Tibial artery (tissue), 4 donors: ENCODE results near the gene DOCK1.
A peak's percentile ranks its signal among the peaks of the same experiment; 100 is the strongest.

Experiments used
- DNase-seq, 2 donors: peaks; one replicate each; pipeline ENCODE4 v3.0.0-alpha.2; 2019
- H3K27ac ChIP-seq, 2 donors: fragments of 200-600 bp; sonication (generic) in 1 of 2; 1 replicate in 1 of 2; 2 replicates in 1 of 2; pipeline ENCODE4 v1.5.1; 2018 to 2019; ENCODE audit warnings: mild to moderate bottlenecking in 1 of 2
- H3K27me3 ChIP-seq, 2 donors: fragments of 200-600 bp; sonication (generic) in 1 of 2; one replicate each; pipeline versions ENCODE4 v1.5.1 to v1.6.0; 2016 to 2019
- H3K36me3 ChIP-seq, 3 donors: fragments of 200-600 bp; sonication (generic) in 2 of 3; one replicate each; pipeline ENCODE4 v1.5.1; 2016 to 2019; ENCODE audit warnings: mild to moderate bottlenecking in 2 of 3
- H3K4me1 ChIP-seq, 4 donors: fragments of 200-600 bp; sonication (generic) in 2 of 4; 1 replicate in 3 of 4; 2 replicates in 1 of 4; pipeline ENCODE4 v1.5.1; 2016 to 2019
- H3K4me3 ChIP-seq, 2 donors: fragments of 200-600 bp; sonication (generic) in 1 of 2; 1 replicate in 1 of 2; 2 replicates in 1 of 2; pipeline ENCODE4 v1.5.1; 2018 to 2019; ENCODE audit warnings: mild to moderate bottlenecking in 2 of 2
- H3K9me3 ChIP-seq, 3 donors: fragments of 200-600 bp; sonication (generic) in 1 of 3; one replicate each; pipeline ENCODE4 v1.5.1; 2016 to 2019
- CTCF ChIP-seq, 2 experiments: fragments of 200-600 bp in 1 of 2; fragments of 450-650 bp in 1 of 2; IDR thresholded peaks; one replicate each; pipeline ENCODE4 v1.5.1; 2017 to 2019; ENCODE audit warnings: antibody characterized with exemption in 2 of 2, mild to moderate bottlenecking in 1 of 2, moderate library complexity in 1 of 2
- intact Hi-C: fragments of 100-400 bp; cut with DNase I; formaldehyde crosslinking; loops from one replicate; pipeline ENCODE4 v1.15.0; 2023; ENCODE audit warnings: low total_unique reads

The DOCK1 gene

GRCh38 chr10:127300868-127301321 lies 395.7 kb downstream of the DOCK1 start:
- H3K4me3 ChIP-seq: no peak overlapping the region
- DNase-seq: peak in 1 of 2 donors; percentile 34

GRCh38 chr10:127302343-127302742 lies 397.1 kb downstream of the DOCK1 start:
- TF ChIP-seq CTCF (IDR thresholded peaks at IDR 0.05): no peak
- intact Hi-C loops: no loop called here
- Histone ChIP-seq H3K9me3 (no peaks in the 10 kb centered on the region), H3K4me1 (no peaks in the 10 kb centered on the region), H3K4me3 (no peak overlapping the region), H3K27ac (no peak overlapping the region), H3K27me3 (no peaks in the 10 kb centered on the region), H3K36me3 (peaks cover 0 to 4% (median 0%) of the 10 kb centered on the region in 3 donors)
- DNase-seq: no peak

More at GRCh38 chr10:127300868-127301321, 395.7 kb downstream of the DOCK1 start:
- Histone ChIP-seq H3K27ac (no peak overlapping the region), H3K4me1 (no peaks in the 10 kb centered on the region), H3K36me3 (peaks cover 0 to 4% (median 0%) of the 10 kb centered on the region in 3 donors), H3K9me3 (no peaks in the 10 kb centered on the region), H3K27me3 (no peaks in the 10 kb centered on the region)
- intact Hi-C loops: no loop called here
- no peak for TF ChIP-seq CTCF (IDR thresholded peaks at IDR 0.05)

- Histone ChIP-seq H3K27ac (no peak overlapping the region), H3K4me1 (no peaks in the 10 kb centered on the region), H3K27me3 (no peaks in the 10 kb centered on the region), H3K9me3 (no peaks in the 10 kb centered on the region), H3K4me3 (no peak overlapping the region), H3K36me3 (peaks cover 0 to 4% (median 0%) of the 10 kb centered on the region in 3 donors)
- intact Hi-C loops: no loop called here
- no peak for TF ChIP-seq CTCF (IDR thresholded peaks at IDR 0.05)
- no peak for DNase-seq
Observed at GRCh38 chr10:127303105-127303504, 397.9 kb downstream of the DOCK1 start.

GRCh38 chr10:127303746-127304145 lies 398.5 kb downstream of the DOCK1 start:
- Histone ChIP-seq H3K9me3 (no peaks in the 10 kb centered on the region), H3K4me3 (no peak overlapping the region), H3K27me3 (no peaks in the 10 kb centered on the region), H3K36me3 (peaks cover 0 to 4% (median 0%) of the 10 kb centered on the region in 3 donors), H3K4me1 (no peaks in the 10 kb centered on the region), H3K27ac (no peak overlapping the region)
- intact Hi-C loops: no loop called here
- no peak for TF ChIP-seq CTCF (IDR thresholded peaks at IDR 0.05)
- DNase-seq: no peak

- intact Hi-C loops: no loop called here
- DNase-seq: no peak
- Histone ChIP-seq H3K27me3 (no peaks in the 10 kb centered on the region), H3K4me3 (no peak overlapping the region), H3K4me1 (no peaks in the 10 kb centered on the region), H3K27ac (no peak overlapping the region), H3K9me3 (no peaks in the 10 kb centered on the region), H3K36me3 (no peaks in the 10 kb centered on the region)
- TF ChIP-seq CTCF (IDR thresholded peaks at IDR 0.05): no peak
Observed at GRCh38 chr10:127306479-127306878, 401.3 kb downstream of the DOCK1 start.

GRCh38 chr10:127307338-127307737 lies 402.1 kb downstream of the DOCK1 start:
- no peaks in the 10 kb centered on the region for H3K36me3 ChIP-seq
- DNase-seq: no peak
- no peak for TF ChIP-seq CTCF (IDR thresholded peaks at IDR 0.05)
- H3K9me3 ChIP-seq: no peaks in the 10 kb centered on the region
- no peaks in the 10 kb centered on the region for H3K27me3 ChIP-seq
- H3K27ac ChIP-seq: no peak overlapping the region
- intact Hi-C loops: no loop called here
- no peaks in the 10 kb centered on the region for H3K4me1 ChIP-seq
- no peak overlapping the region for H3K4me3 ChIP-seq
